ENCODE data around the gene HCRTR1.

Gene HCRTR1

GRCh38 chr1:31652891-31653499 lies 35.5 kb downstream of the HCRTR1 start:
- no peak for DNase-seq

- no peak for DNase-seq
Measured at GRCh38 chr1:31653717-31654473, 36.4 kb downstream of the HCRTR1 start.

- no peak for DNase-seq
Measured at GRCh38 chr1:31654474-31654776, 36.9 kb downstream of the HCRTR1 start.

GRCh38 chr1:31655104-31655503 lies 37.6 kb downstream of the HCRTR1 start:
- DNase-seq: no peak

- no peak for DNase-seq
Measured at GRCh38 chr1:31655756-31656155, 38.3 kb downstream of the HCRTR1 start.

GRCh38 chr1:31657020-31657804 lies 39.7 kb downstream of the HCRTR1 start:
- DNase-seq: no peak

- DNase-seq: no peak
Measured at GRCh38 chr1:31657972-31658510, 40.6 kb downstream of the HCRTR1 start.

GRCh38 chr1:31658721-31659120 lies 41.2 kb downstream of the HCRTR1 start:
- no peak for DNase-seq

GRCh38 chr1:31659889-31660288 lies 42.4 kb downstream of the HCRTR1 start:
- DNase-seq: no peak

GRCh38 chr1:31660871-31661455 lies 43.5 kb downstream of the HCRTR1 start:
- no peak for DNase-seq

- no peak for DNase-seq
Measured at GRCh38 chr1:31661856-31662255, 44.4 kb downstream of the HCRTR1 start.

- DNase-seq: no peak
Measured at GRCh38 chr1:31662463-31662862, 45.0 kb downstream of the HCRTR1 start.

GRCh38 chr1:31663622-31664452 lies 46.3 kb downstream of the HCRTR1 start:
- DNase-seq: no peak

- DNase-seq: no peak
Measured at GRCh38 chr1:31664528-31664927, 47.0 kb downstream of the HCRTR1 start.

GRCh38 chr1:31665234-31665878 lies 47.9 kb downstream of the HCRTR1 start:
- DNase-seq: no peak

- DNase-seq: no peak
Measured at GRCh38 chr1:31666263-31666963, 48.9 kb downstream of the HCRTR1 start.

GRCh38 chr1:31667065-31667785 lies 49.7 kb downstream of the HCRTR1 start:
- DNase-seq: no peak

GRCh38 chr1:31668303-31668883 lies 50.9 kb downstream of the HCRTR1 start:
- no peak for DNase-seq

GRCh38 chr1:31669433-31669785 lies 51.9 kb downstream of the HCRTR1 start:
- no peak for DNase-seq

Measured in NCI-H2081 treated with DMSO at 0.1 percent for 48 hours (cell line).